IMR-90 (cell line): ENCODE data around the gene PCGF3. TPM values are rescaled to one million over a fixed set of nuclear protein-coding genes. Genes with fewer than 3 reads are reported as not detected.

Experiments
- ATAC-seq: fragments of 200-7000 bp; cut with Tn5 transposase; 2 replicates; pipeline ENCODE4 v1.9.1; 2020; ENCODE audit warnings: low read depth, mild to moderate bottlenecking, moderate library complexity
- BruUV-seq: library from RNA; stranded (reverse); fragments of 400-500 nt; replicated peaks from 2 replicates; lab custom pipeline; 2021; lab: Mats Ljungman, UMichigan
- CTCF ChIA-PET: fragments of 300-600 bp; formaldehyde crosslinking; extraction: SDS; loops from one replicate; lab custom pipeline; 2021; ENCODE audit warnings: antibody characterized with exemption; lab: Yijun Ruan, JAX
- POLR2A ChIA-PET: fragments of 300-600 bp; sonication (Branson Sonifier 250); formaldehyde crosslinking; loops from one replicate; lab custom pipeline; 2022; ENCODE audit warnings: antibody characterized with exemption; ENCODE audit not compliant: unreplicated experiment; lab: Charles Lee
- DNase-seq: peaks from one replicate; pipeline ENCODE4 v3.0.0; 2013
- H2AFZ ChIP-seq: replicated peaks from 2 replicates; pipeline ENCODE3; 2013; ENCODE audit warnings: low read length, mild to moderate bottlenecking; ENCODE audit not compliant: poor library complexity
- H2AK5ac ChIP-seq: 2 replicates; pipeline ENCODE4 v1.6.1; 2013; ENCODE audit warnings: low read depth, low read length, inconsistent platforms
- H2AK9ac ChIP-seq: replicated peaks from 2 replicates; pipeline ENCODE3; 2013; ENCODE audit warnings: mild to moderate bottlenecking, low read depth, low read length, moderate library complexity; ENCODE audit not compliant: poor library complexity
- H2BK120ac ChIP-seq: 2 replicates; pipeline ENCODE4 v1.6.1; 2013; ENCODE audit warnings: low read depth, low read length, inconsistent platforms
- H2BK15ac ChIP-seq: 3 replicates; pipeline ENCODE4 v1.6.1; 2013; ENCODE audit warnings: low read depth, low read length, inconsistent platforms
- H2BK20ac ChIP-seq: 2 replicates; pipeline ENCODE4 v1.6.1; 2013; ENCODE audit warnings: low read depth, mild to moderate bottlenecking, inconsistent platforms, low read length, moderate library complexity
- H2BK5ac ChIP-seq: 2 replicates; pipeline ENCODE4 v1.6.1; 2013; ENCODE audit warnings: mild to moderate bottlenecking, low read depth, low read length, inconsistent platforms; ENCODE audit not compliant: poor library complexity, severe bottlenecking
- H3K14ac ChIP-seq: replicated peaks from 2 replicates; pipeline ENCODE4 v1.6.1; 2013; ENCODE audit warnings: low read depth, low read length, inconsistent platforms
- H3K18ac ChIP-seq: 2 replicates; pipeline ENCODE4 v1.6.1; 2013; ENCODE audit warnings: low read depth, low read length, control low read depth
- H3K23ac ChIP-seq: 2 replicates; pipeline ENCODE4 v1.6.1; 2013; ENCODE audit warnings: low read depth, low read length, inconsistent platforms
- H3K27ac ChIP-seq: 2 replicates; pipeline ENCODE4 v1.5.1; 2013; ENCODE audit warnings: mild to moderate bottlenecking, control low read depth, low read length; ENCODE audit not compliant: insufficient read depth
- H3K27me3 ChIP-seq: 2 replicates; pipeline ENCODE4 v1.6.1; 2013; ENCODE audit warnings: low read length; ENCODE audit not compliant: control insufficient read depth, insufficient read depth
- H3K36me3 ChIP-seq: 2 replicates; pipeline ENCODE4 v1.6.1; 2013; ENCODE audit warnings: low read length, mixed read lengths; ENCODE audit not compliant: control insufficient read depth, insufficient read depth
- H3K4ac ChIP-seq: 2 replicates; pipeline ENCODE4 v1.6.1; 2013; ENCODE audit warnings: low read depth, low read length, inconsistent platforms
- H3K4me1 ChIP-seq: 2 replicates; pipeline ENCODE4 v1.6.1; 2013; ENCODE audit warnings: low read length, mixed read lengths; ENCODE audit not compliant: control insufficient read depth, insufficient read depth
- H3K4me2 ChIP-seq: 2 replicates; pipeline ENCODE4 v1.6.1; 2013; ENCODE audit warnings: low read depth, mild to moderate bottlenecking, control low read depth, low read length, moderate library complexity
- H3K4me3 ChIP-seq: 2 replicates; pipeline ENCODE4 v1.5.1; 2013; ENCODE audit warnings: low read depth, mild to moderate bottlenecking, control low read depth, low read length, moderate library complexity; ENCODE audit not compliant: insufficient read depth
- H3K56ac ChIP-seq: 2 replicates; pipeline ENCODE4 v1.6.1; 2013; ENCODE audit warnings: low read length, inconsistent platforms; ENCODE audit not compliant: insufficient read depth; ENCODE audit errors: extremely low read depth
- H3K79me1 ChIP-seq, 2 experiments: 2 replicates each; pipeline ENCODE4 v1.6.1; 2013; ENCODE audit warnings: low read length in 2 of 2, inconsistent platforms in 1 of 2, low read depth in 1 of 2
- H3K9ac ChIP-seq: 2 replicates; pipeline ENCODE4 v1.6.1; 2013; ENCODE audit warnings: low read depth, low read length, control low read depth
- H3K9me1 ChIP-seq: 2 replicates; pipeline ENCODE4 v1.6.1; 2013; ENCODE audit warnings: low read length, inconsistent platforms; ENCODE audit not compliant: insufficient read depth
- H3K9me3 ChIP-seq: 2 replicates; pipeline ENCODE4 v1.6.1; 2013; ENCODE audit warnings: low read length; ENCODE audit not compliant: control insufficient read depth, insufficient read depth
- H4K20me1 ChIP-seq: 2 replicates; pipeline ENCODE4 v1.6.1; 2013; ENCODE audit warnings: low read length, inconsistent platforms; ENCODE audit not compliant: insufficient read depth
- H4K5ac ChIP-seq: 2 replicates; pipeline ENCODE4 v1.6.1; 2013; ENCODE audit warnings: mild to moderate bottlenecking, low read depth, low read length, control low read depth
- H4K8ac ChIP-seq, 2 experiments: 2 replicates each; pipeline ENCODE4 v1.6.1; 2013; ENCODE audit warnings: low read depth in 2 of 2, low read length in 2 of 2, control low read depth in 1 of 2, inconsistent platforms in 1 of 2
- H4K91ac ChIP-seq: 2 replicates; pipeline ENCODE4 v1.6.1; 2013; ENCODE audit warnings: low read depth, low read length, inconsistent platforms; ENCODE audit not compliant: insufficient read depth
- CEBPB ChIP-seq: IDR thresholded peaks from 2 replicates; pipeline ENCODE4 v1.6.1; 2012; ENCODE audit warnings: low read depth, low read length, improper control_type of control experiment
- CHD1 ChIP-seq: IDR thresholded peaks from 2 replicates; pipeline ENCODE4 v1.6.1; 2012; ENCODE audit warnings: low read depth, low read length, improper control_type of control experiment
- FOS ChIP-seq: fragments of 150-350 bp; IDR thresholded peaks from 2 replicates; pipeline ENCODE4 v1.6.1; 2016; ENCODE audit warnings: low read depth, low read length
- POLR2A ChIP-seq: IDR thresholded peaks from 2 replicates; pipeline ENCODE4 v1.6.1; 2012; ENCODE audit warnings: mild to moderate bottlenecking, low read depth, low read length
- RFX5 ChIP-seq: IDR thresholded peaks from 2 replicates; pipeline ENCODE4 v1.8.0; 2012; ENCODE audit warnings: low read depth, mild to moderate bottlenecking, low read length, moderate library complexity
- USF2 ChIP-seq: fragments of 150-350 bp; IDR thresholded peaks from 2 replicates; pipeline ENCODE4 v1.6.1; 2017; ENCODE audit warnings: mild to moderate bottlenecking, antibody characterized with exemption, low read length, low read depth
- WGBS, 2 experiments: methylation state at CpG; one replicate each; pipeline versions ENCODE4 v1.1.5 to v1.1.7; 2013; ENCODE audit warnings: missing lambda C conversion rate in 2 of 2; ENCODE audit not compliant: insufficient read length in 1 of 2; ENCODE audit errors: extremely low coverage in 2 of 2; 5-methylcytosine and 5-hydroxymethylcytosine counted together
- dilution Hi-C: fragments of 300-500 bp; cut with HindIII; formaldehyde crosslinking; loops from one replicate; pipeline ENCODE4 v1.14.3; 2018; ENCODE audit warnings: low sequenced_read_pairs; ENCODE audit not compliant: unreplicated experiment
- in situ Hi-C: fragments of 300-500 bp; cut with MboI; formaldehyde crosslinking; loops from 3 replicates; pipeline ENCODE4 v1.14.3; 2019; ENCODE audit warnings: low sequenced_read_pairs, inconsistent platforms, mixed read lengths
- intact Hi-C: fragments of 100-400 bp; cut with micrococcal nuclease; formaldehyde crosslinking; loops from 2 replicates; pipeline ENCODE4 v1.10.0; 2022
- polyA plus RNA-seq, 3 experiments: library from polyadenylated mRNA; depleted of rRNA; stranded (reverse); fragments of >200 nt; gene quantifications; 2 replicates each; pipeline ENCODE4 v1.2.3, GENCODE V29; 2012; ENCODE audit warnings: low replicate concordance in 1 of 3
- total RNA-seq: library from RNA; depleted of rRNA; stranded (reverse); fragments of >200 nt; gene quantifications from 2 replicates; pipeline ENCODE4 v1.2.3, GENCODE V29; 2012

Gene PCGF3
- total and polyA plus RNA-seq, 2 of the 4 experiments (the other 2 are of a cell fraction) = 40.0 to 55.3 TPM

DNA sequence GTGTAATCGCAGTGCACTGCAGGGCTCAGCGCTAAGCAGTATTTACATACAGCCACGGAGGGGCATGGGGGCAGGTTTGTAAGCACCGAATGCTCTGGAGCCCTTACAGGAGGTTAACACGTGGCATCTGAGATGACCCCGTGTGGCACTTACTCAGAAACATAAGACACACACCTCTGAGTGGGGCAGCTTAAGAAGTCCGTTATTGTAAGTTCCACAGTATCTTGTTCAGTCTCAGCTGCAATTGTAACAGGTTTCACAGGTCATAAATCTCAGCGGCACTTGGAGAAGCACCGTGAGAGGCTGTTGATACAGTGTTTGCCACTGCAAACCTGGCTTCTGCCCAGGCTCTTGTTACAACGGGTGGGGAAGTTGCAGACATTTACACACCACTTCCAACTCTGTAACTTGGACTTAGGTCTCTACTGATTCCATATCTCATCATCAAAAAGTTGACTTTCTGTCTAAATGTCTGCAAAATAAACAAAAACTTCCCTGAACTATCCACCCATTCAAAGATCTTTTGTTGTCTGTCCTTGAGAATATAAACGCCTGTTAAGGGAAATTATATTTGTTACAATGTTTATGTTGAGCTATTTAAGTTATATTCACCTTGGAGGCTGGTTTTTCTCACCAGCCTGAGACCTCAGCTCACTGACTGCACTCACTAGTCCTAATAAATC lies 110.0 kb downstream of the PCGF3 start:
- WGBS, 2 experiments = 20% methylated on average over 1 of the region's 11 CpGs; no CpG with 5 or more reads in 1 of the 2 experiments

More for the DNA sequence above, 110.0 kb downstream of the PCGF3 start:
- H3K4ac ChIP-seq = no peak overlapping the region
- H4K5ac ChIP-seq = no peak overlapping the region
- dilution Hi-C loops (no loop called here), in situ Hi-C loops (no loop called here), intact Hi-C loops (no loop called here)
- H3K9me3 ChIP-seq = peaks cover 4% of the 10 kb centered on the region
- no peak overlapping the region for H3K18ac ChIP-seq
- H3K27ac ChIP-seq = no peak overlapping the region
- H3K9me1 ChIP-seq = no peaks in the 10 kb centered on the region
- H2AFZ ChIP-seq = no peak overlapping the region
- no peak overlapping the region for H3K23ac ChIP-seq
- H2BK15ac ChIP-seq = no peak overlapping the region
- no peak overlapping the region for H2BK5ac ChIP-seq
- no peak for DNase-seq
- no peak overlapping the region for H3K9ac ChIP-seq
- no peak overlapping the region for H3K14ac ChIP-seq
- no peak for TF ChIP-seq FOS
- no peak for TF ChIP-seq CHD1
- TF ChIP-seq POLR2A = no peak
- TF ChIP-seq RFX5 = no peak
- TF ChIP-seq USF2 = no peak
- TF ChIP-seq CEBPB = no peak
- BruUV-seq = no TSS peak
- ATAC-seq = no peak
- ChIA-PET POLR2A (no interaction called here), CTCF (no interaction called here)
- H2BK20ac ChIP-seq = no peak overlapping the region
- no peaks in the 10 kb centered on the region for H4K20me1 ChIP-seq
- H2AK9ac ChIP-seq = no peak overlapping the region
- no peaks in the 10 kb centered on the region for H3K36me3 ChIP-seq
- no peaks in the 10 kb centered on the region for H3K4me1 ChIP-seq
- H4K8ac ChIP-seq = no peak overlapping the region
- H3K56ac ChIP-seq = no peak overlapping the region
- no peak overlapping the region for H4K91ac ChIP-seq
- no peak overlapping the region for H2BK120ac ChIP-seq
- H3K4me2 ChIP-seq = no peak overlapping the region
- H3K79me1 ChIP-seq = no peaks in the 10 kb centered on the region
- H3K4me3 ChIP-seq = no peak overlapping the region
- H2AK5ac ChIP-seq = no peak overlapping the region
- H3K27me3 ChIP-seq = peaks cover 63% of the 10 kb centered on the region
